OCI-LY1 (cell line): ENCODE results near the gene DAO.

Experiments
- H2AFZ ChIP-seq: fragments of 200-600 bp; sonication (generic), shearing (Covaris generic); 2 replicates; pipeline ENCODE4 v1.6.0; 2014; ENCODE audit warnings: antibody characterized with exemption, mild to moderate bottlenecking, low read length
- H3F3A ChIP-seq: fragments of 200-600 bp; sonication (generic), shearing (Covaris generic); 2 replicates; pipeline ENCODE4 v1.6.0; 2014; ENCODE audit warnings: mild to moderate bottlenecking, antibody characterized with exemption, low read length, moderate library complexity; ENCODE audit not compliant: insufficient read depth
- H3K27ac ChIP-seq: fragments of 200-600 bp; sonication (generic); 2 replicates; pipeline ENCODE4 v1.5.1; 2014; ENCODE audit warnings: low read length, mixed run types, mild to moderate bottlenecking, low read depth; ENCODE audit not compliant: poor library complexity, severe bottlenecking
- H3K27me3 ChIP-seq: fragments of 200-600 bp; sonication (generic); 2 replicates; pipeline ENCODE4 v1.6.0; 2014; ENCODE audit warnings: antibody characterized with exemption, mild to moderate bottlenecking, low read length, moderate library complexity; ENCODE audit not compliant: insufficient read depth
- H3K36me3 ChIP-seq: fragments of 200-600 bp; sonication (generic); 2 replicates; pipeline ENCODE4 v1.6.1; 2014; ENCODE audit warnings: mild to moderate bottlenecking, antibody characterized with exemption, low read length, moderate library complexity, mixed read lengths; ENCODE audit not compliant: insufficient read depth
- H3K4me1 ChIP-seq: fragments of 200-600 bp; sonication (generic); 2 replicates; pipeline ENCODE4 v1.5.1; 2014; ENCODE audit warnings: mild to moderate bottlenecking, low read length, moderate library complexity; ENCODE audit not compliant: insufficient read depth, severe bottlenecking
- H3K4me2 ChIP-seq: fragments of 200-600 bp; sonication (generic), shearing (Covaris generic); 2 replicates; pipeline ENCODE4 v1.6.1; 2014; ENCODE audit warnings: low read length
- H3K4me3 ChIP-seq: fragments of 200-600 bp; sonication (generic); 2 replicates; pipeline ENCODE4 v1.5.1; 2014; ENCODE audit warnings: low read length, low read depth, mild to moderate bottlenecking, mixed read lengths; ENCODE audit not compliant: poor library complexity, severe bottlenecking
- H3K79me2 ChIP-seq: fragments of 200-600 bp; shearing (Covaris generic); 2 replicates; pipeline ENCODE4 v1.6.1; 2016; ENCODE audit warnings: mixed run types, low read length, mixed read lengths; ENCODE audit not compliant: insufficient read depth
- H3K9ac ChIP-seq: fragments of 200-600 bp; sonication (generic), shearing (Covaris generic); 2 replicates; pipeline ENCODE4 v1.6.1; 2014; ENCODE audit warnings: mild to moderate bottlenecking, low read length, mixed read lengths
- H3K9me2 ChIP-seq: fragments of 200-600 bp; sonication (generic), shearing (Covaris generic); 2 replicates; pipeline ENCODE4 v1.6.1; 2014; ENCODE audit warnings: low read depth, mild to moderate bottlenecking, low read length, mixed read lengths
- H3K9me3 ChIP-seq: fragments of 200-600 bp; shearing (Covaris generic); 2 replicates; pipeline ENCODE4 v1.6.1; 2014; ENCODE audit warnings: low read length, mixed read lengths
- H4K20me1 ChIP-seq: fragments of 200-600 bp; sonication (generic), shearing (Covaris generic); 2 replicates; pipeline ENCODE4 v1.6.0; 2016; ENCODE audit warnings: mild to moderate bottlenecking, low read length; ENCODE audit not compliant: insufficient read depth
- EZH2 ChIP-seq: fragments of 200-600 bp; sonication (generic), shearing (Covaris generic); IDR thresholded peaks from 2 replicates; pipeline ENCODE4 v1.8.0; 2017; ENCODE audit warnings: borderline replicate concordance, mixed run types, mild to moderate bottlenecking, antibody characterized with exemption, low read length, moderate library complexity, mixed read lengths
- TF ChIP-seq, protein P1 (sequence below): fragments of 200-600 bp; sonication (generic), shearing (Covaris generic); IDR thresholded peaks from 2 replicates; pipeline ENCODE4 v1.5.1; 2017; ENCODE audit warnings: mild to moderate bottlenecking, antibody characterized with exemption, low read length, moderate library complexity, mixed read lengths

DAO gene

DNA sequence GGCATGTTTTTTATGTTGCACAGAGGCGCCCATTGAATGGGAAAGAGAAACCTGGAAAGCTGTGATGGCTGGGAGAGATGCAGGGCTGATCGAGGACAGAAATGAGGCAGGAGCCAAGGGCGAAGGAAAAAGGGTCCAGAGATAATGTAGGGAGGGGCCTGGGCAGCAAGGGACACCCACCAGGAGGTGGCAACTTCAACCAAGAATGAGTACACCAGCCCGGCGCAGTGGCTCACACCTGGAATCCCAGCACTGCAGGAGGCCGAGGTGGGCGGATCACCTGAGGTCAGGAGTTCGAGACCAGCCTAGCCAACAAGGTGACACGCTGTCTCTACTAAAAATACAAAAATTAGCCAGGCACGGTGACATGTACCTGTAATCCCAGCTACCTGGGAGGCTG lies 26.5 kb upstream of the DAO start:
- H3K4me1 ChIP-seq, result peaks cover 19% of the 10 kb centered on the region
- no peaks in the 10 kb centered on the region for H3F3A ChIP-seq
- H3K27ac ChIP-seq, result no peak overlapping the region
- no peak overlapping the region for H3K9ac ChIP-seq
- no peaks in the 10 kb centered on the region for H3K9me3 ChIP-seq
- no peak overlapping the region for H2AFZ ChIP-seq
- no peaks in the 10 kb centered on the region for H4K20me1 ChIP-seq
- H3K36me3 ChIP-seq, result no peaks in the 10 kb centered on the region; the same call in none of the 2 replicates
- no peak overlapping the region for H3K4me3 ChIP-seq
- 0 out of 2 replicates have a peak, but pooled peaks cover 3% of the 10 kb centered on the region for H3K79me2 ChIP-seq
- no peaks in the 10 kb centered on the region for H3K27me3 ChIP-seq
- H3K9me2 ChIP-seq, result no peaks in the 10 kb centered on the region
- TF ChIP-seq EZH2, result no peak
- TF ChIP-seq, protein P1, sequence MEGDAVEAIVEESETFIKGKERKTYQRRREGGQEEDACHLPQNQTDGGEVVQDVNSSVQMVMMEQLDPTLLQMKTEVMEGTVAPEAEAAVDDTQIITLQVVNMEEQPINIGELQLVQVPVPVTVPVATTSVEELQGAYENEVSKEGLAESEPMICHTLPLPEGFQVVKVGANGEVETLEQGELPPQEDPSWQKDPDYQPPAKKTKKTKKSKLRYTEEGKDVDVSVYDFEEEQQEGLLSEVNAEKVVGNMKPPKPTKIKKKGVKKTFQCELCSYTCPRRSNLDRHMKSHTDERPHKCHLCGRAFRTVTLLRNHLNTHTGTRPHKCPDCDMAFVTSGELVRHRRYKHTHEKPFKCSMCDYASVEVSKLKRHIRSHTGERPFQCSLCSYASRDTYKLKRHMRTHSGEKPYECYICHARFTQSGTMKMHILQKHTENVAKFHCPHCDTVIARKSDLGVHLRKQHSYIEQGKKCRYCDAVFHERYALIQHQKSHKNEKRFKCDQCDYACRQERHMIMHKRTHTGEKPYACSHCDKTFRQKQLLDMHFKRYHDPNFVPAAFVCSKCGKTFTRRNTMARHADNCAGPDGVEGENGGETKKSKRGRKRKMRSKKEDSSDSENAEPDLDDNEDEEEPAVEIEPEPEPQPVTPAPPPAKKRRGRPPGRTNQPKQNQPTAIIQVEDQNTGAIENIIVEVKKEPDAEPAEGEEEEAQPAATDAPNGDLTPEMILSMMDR, result no peak
- no peak overlapping the region for H3K4me2 ChIP-seq

DNA sequence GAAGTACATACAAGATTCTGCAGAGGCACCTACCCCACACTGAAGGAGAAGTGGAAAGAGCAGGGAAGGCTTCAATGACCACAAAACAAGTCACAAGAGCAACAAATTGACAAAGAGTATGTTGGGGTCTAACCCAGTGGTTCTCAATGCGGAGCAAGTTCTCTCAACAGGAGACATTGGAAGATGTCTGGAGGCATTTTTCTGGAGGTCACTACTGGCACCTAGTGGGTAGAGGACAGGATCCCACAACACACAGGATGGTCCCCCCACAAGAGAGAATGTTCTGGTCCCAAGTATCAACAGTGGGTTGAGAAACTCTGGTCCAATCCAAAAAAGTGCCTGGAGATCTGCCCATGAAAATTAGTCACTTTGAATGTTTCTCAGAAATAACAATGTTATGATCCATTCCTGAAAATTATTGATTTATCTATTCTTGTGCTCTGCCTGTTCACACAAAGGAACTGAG lies 25.9 kb upstream of the DAO start:
- Histone ChIP-seq H3K9me3 (no peaks in the 10 kb centered on the region), H3K9ac (no peak overlapping the region), H3K27ac (no peak overlapping the region), H3K79me2 (0 out of 2 replicates have a peak, but pooled peaks cover 3% of the 10 kb centered on the region), H3K4me1 (peaks cover 21% of the 10 kb centered on the region), H3K9me2 (no peaks in the 10 kb centered on the region), H2AFZ (no peak overlapping the region), H3K4me3 (no peak overlapping the region), H3K36me3 (no peaks in the 10 kb centered on the region; the same call in 1 of the 2 replicates), H3K27me3 (no peaks in the 10 kb centered on the region), H3K4me2 (no peak overlapping the region), H4K20me1 (no peaks in the 10 kb centered on the region), H3F3A (no peaks in the 10 kb centered on the region)
- TF ChIP-seq EZH2, result no peak
- TF ChIP-seq, protein P1, result no peak

DNA sequence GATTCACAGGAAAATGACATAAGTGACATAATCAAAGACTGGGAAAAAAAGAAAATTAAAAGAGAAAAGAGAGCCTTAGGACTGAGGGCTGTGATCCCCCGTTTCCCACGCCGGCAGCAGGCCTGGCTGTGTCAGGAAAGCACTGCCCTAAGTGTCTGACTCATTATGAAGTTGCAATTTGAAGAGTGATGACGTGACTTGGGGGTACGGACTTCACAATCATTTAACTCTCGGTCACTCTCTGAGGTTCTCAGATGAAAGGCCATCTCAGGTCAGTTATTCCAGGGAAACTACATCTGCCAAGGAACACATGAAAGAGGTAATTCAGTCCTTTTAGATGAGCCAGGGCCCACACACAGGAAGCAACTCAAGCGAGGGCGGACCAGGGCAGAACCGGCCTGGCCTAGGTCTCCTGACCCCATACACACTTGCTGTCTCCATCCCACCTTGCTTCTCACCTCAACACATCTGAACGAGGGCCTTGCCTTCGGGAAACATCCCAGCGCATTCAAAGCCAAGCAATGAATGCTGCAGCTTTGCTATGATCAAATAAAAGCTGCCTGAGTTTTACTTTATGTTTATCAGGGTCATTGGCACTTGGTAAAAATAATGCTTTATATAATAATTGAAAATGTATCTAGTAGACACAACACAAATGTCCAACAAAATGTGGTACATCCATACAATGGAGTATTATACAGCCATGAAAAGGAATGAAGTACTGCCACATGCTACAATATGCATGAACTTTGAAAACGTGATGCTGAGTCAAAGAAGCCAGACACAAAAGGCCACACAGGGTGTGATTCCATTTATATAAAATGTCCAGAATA lies 25.2 kb upstream of the DAO start:
- H3K9me2 ChIP-seq, result no peaks in the 10 kb centered on the region
- H3K4me1 ChIP-seq, result peaks cover 21% of the 10 kb centered on the region
- no peaks in the 10 kb centered on the region for H3F3A ChIP-seq
- H2AFZ ChIP-seq, result no peak overlapping the region
- H3K4me3 ChIP-seq, result no peak overlapping the region
- no peak overlapping the region for H3K4me2 ChIP-seq
- no peak overlapping the region for H3K9ac ChIP-seq
- H3K27ac ChIP-seq, result no peak overlapping the region
- H3K9me3 ChIP-seq, result no peaks in the 10 kb centered on the region
- H3K36me3 ChIP-seq, result no peaks in the 10 kb centered on the region; the same call in 1 of the 2 replicates
- no peaks in the 10 kb centered on the region for H4K20me1 ChIP-seq
- no peaks in the 10 kb centered on the region for H3K27me3 ChIP-seq
- TF ChIP-seq EZH2, result no peak
- TF ChIP-seq, protein P1, result no peak
- H3K79me2 ChIP-seq, result 0 out of 2 replicates have a peak, but pooled peaks cover 3% of the 10 kb centered on the region
